GM12873 (cell line): ENCODE measurements around the gene NFE2L2.

Experiments
- TF ChIP-seq, protein P1 (sequence below): IDR thresholded peaks from 2 replicates; pipeline ENCODE4 v1.5.1; 2012; ENCODE audit warnings: low read depth, mild to moderate bottlenecking, moderate library complexity, low read length, control low read depth; ENCODE audit not compliant: insufficient read depth; ENCODE audit errors: missing control alignments

Gene NFE2L2

DNA sequence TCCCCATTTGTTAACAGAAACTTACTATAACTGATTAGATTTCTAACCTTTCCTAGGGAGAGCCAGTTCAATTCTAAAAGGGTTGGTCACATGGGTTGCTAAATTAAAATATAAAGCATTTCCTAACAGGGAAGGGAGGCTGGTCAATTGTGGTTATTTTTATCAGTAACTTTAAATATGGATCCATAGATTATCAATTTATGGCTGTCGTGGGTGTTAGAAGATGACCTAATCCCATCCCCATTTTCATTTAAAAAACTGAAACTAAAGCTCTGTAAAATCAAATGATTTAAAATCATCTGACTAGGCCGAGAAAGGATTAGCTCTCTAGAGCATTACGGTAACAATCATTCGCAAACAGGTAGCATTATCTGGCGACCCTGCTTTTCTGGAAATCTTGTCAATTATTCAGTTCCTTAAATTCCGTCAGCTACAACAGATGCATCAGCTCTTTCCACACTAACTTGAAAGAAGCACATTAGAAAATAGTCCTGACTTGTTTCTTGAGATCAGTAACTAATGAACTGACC lies 52.9 kb downstream of the NFE2L2 start:
- TF ChIP-seq, protein P1, sequence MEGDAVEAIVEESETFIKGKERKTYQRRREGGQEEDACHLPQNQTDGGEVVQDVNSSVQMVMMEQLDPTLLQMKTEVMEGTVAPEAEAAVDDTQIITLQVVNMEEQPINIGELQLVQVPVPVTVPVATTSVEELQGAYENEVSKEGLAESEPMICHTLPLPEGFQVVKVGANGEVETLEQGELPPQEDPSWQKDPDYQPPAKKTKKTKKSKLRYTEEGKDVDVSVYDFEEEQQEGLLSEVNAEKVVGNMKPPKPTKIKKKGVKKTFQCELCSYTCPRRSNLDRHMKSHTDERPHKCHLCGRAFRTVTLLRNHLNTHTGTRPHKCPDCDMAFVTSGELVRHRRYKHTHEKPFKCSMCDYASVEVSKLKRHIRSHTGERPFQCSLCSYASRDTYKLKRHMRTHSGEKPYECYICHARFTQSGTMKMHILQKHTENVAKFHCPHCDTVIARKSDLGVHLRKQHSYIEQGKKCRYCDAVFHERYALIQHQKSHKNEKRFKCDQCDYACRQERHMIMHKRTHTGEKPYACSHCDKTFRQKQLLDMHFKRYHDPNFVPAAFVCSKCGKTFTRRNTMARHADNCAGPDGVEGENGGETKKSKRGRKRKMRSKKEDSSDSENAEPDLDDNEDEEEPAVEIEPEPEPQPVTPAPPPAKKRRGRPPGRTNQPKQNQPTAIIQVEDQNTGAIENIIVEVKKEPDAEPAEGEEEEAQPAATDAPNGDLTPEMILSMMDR = no peak

DNA sequence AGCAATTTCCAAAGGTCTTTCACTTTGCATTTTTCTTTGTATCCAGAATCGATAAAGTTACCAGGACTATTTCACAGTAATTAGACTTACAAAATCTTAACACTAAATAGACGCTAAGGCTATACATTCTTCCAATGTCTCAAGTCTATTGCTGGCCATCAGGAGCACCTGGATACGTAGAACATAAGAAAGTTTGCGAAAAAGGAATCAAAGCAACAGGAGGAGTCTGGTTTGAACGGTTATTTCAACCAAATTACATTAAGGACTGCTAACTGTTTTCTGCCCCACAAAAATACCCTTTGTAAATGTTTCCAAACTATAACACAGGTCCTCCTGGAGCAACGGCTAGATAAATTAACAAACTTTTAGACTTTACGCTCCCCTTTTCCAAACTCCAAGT lies 53.4 kb downstream of the NFE2L2 start:
- TF ChIP-seq, protein P1 = no peak

DNA sequence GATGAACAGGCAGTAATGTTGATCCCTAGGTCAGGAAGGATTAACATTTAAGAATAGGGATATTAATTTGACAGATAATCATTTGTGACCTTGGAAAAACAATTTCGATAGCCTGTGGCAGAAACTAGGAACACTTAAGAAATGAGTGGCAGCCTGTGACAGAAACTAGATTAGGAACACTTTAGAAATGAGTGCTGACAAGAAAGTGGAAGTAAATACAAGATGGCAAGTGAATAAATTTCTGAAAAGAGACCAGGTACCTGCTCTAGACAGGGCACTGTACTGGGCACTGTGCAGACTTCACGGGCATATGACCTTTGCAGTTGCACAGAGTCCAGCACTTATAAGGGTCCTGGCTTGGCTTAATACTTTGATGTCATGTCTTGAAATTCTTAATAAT lies 57.4 kb downstream of the NFE2L2 start:
- TF ChIP-seq, protein P1 = no peak

DNA sequence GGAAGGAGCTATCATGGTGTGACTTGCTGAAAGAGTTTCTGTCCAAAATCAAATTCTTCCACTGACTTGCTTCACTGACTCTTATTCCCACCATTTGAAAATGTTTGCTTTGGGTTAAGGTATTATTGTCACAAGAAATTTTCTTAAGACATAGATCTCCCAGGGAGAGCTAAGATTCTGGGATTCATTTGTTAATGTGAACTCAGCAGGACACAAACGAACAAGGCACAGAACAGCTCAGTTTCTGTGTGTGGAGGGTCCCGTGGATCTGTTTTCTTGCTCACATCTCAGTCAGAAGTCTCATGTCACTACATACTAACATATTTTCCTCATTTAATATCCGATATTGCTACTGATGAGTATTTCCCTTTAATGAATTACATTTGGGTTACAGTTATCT lies 60.1 kb downstream of the NFE2L2 start:
- TF ChIP-seq, protein P1 = no peak

DNA sequence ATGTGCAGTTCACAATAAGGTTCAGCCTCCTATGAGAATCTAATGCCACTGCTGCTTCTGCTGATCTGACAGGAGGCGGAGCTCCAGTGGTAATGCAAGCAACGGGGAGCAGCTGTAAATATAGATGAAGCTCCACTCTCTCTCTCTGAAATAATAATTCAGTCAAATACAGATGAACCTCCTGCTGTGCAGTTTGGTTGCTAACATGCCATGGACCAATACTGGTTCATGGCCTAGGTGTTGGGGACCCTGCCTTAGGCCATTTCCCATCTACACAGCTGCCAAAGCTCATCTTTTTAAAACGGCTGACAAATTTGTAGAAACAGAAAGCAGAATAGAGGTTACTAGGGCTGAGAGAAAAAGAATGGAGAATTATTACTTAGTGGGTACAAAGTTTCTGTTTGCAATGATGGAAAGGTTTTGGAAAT lies 62.6 kb downstream of the NFE2L2 start:
- TF ChIP-seq, protein P1 = no peak

DNA sequence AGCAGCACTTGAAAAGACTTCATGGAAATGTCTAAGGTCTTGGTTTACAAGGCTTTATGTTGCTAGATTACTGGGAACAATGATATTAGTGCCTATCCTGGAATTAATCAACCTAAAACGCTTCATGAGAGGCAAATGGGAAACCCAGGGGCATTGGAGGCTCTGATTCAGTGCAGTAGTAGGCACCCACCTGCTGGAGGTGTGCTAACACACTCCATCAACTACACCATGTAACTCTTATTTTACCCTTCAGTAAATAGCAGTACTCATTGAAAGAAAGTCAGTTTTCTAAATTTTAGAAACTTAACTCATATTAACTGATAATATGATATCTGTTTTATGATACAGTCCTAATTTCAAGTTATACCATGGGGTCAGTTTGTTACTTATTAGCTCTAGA lies 69.3 kb downstream of the NFE2L2 start:
- TF ChIP-seq, protein P1 = peak; percentile 23

DNA sequence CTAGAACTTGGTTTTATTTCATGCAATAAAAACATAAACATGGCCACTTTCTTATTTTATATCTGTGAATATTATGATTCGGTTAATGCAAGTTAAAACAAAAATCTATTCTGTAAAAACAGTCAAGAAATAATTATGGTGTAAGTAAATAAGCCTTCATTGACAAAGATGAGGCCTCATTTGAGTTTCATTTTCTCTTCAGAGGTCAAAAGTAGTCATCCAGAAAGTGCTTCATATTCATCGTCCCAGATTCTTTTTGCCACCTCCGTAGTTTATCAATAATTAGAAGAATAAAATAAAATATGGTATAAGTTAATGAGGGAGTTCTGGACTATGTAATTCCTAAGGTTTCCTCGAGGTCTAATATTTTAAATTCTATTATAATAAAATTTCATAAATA lies 71.3 kb downstream of the NFE2L2 start:
- TF ChIP-seq, protein P1 = no peak
